ENCODE measurements around the gene TRAPPC11. TPM values are rescaled to one million over a fixed set of nuclear protein-coding genes. Genes with fewer than 3 reads are reported as not detected.

The TRAPPC11 gene
- total RNA-seq, 1 experiment from 2014 or later: 21.5 TPM

DNA sequence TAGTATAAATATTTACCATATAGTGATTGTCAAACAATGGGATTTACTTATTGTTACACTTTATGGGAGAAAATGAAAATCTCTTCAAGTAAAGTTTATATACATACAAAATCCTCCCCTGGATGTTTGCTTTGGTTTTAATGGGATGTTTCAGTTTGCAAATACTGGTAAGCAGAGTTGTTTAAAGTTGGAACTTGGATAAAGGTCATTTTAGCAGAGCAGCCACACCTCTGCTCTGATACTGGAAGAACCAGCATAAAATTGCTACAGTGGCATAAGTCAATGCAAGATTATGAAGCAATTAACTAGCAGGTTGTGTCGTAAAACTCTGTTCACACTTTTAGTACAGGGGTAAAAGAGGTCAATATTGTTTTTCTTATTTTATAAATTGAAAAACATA lies 101.2 kb downstream of the TRAPPC11 start:
- Mint-ChIP-seq H3K27ac (ENCODE audit: unreplicated experiment) (no peak overlapping the region), H3K36me3 (ENCODE audit: insufficient read depth, unreplicated experiment) (no peaks in the 10 kb centered on the region), H3K27me3 (ENCODE audit: unreplicated experiment) (no peaks in the 10 kb centered on the region), H3K4me1 (ENCODE audit: low read depth, unreplicated experiment) (no peaks in the 10 kb centered on the region), H3K9me3 (ENCODE audit: low read depth, unreplicated experiment) (no peaks in the 10 kb centered on the region), H3K4me3 (ENCODE audit: low read depth, unreplicated experiment) (no peak overlapping the region)
- no TSS peak for BruUV-seq (replicated peaks)
- TF ChIP-seq, protein P1, sequence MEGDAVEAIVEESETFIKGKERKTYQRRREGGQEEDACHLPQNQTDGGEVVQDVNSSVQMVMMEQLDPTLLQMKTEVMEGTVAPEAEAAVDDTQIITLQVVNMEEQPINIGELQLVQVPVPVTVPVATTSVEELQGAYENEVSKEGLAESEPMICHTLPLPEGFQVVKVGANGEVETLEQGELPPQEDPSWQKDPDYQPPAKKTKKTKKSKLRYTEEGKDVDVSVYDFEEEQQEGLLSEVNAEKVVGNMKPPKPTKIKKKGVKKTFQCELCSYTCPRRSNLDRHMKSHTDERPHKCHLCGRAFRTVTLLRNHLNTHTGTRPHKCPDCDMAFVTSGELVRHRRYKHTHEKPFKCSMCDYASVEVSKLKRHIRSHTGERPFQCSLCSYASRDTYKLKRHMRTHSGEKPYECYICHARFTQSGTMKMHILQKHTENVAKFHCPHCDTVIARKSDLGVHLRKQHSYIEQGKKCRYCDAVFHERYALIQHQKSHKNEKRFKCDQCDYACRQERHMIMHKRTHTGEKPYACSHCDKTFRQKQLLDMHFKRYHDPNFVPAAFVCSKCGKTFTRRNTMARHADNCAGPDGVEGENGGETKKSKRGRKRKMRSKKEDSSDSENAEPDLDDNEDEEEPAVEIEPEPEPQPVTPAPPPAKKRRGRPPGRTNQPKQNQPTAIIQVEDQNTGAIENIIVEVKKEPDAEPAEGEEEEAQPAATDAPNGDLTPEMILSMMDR (IDR thresholded peaks at IDR 0.05; ENCODE audit: unreplicated experiment): no peak
- DNase-seq: no peak
- intact Hi-C loops (cut with micrococcal nuclease; ENCODE audit: unreplicated experiment): no loop called here
- CTCF ChIA-PET: no interaction called here

Other genes with a start within 250 kb of the TRAPPC11 start
- gene CDKN2AIP, start 214.7 kb upstream of the TRAPPC11 start, total RNA-seq (2022): 17.2 and 17.5 TPM in 2 replicates
- gene ING2, start 154.2 kb upstream of the TRAPPC11 start, total RNA-seq (2022): 12.1 and 16.1 TPM in 2 replicates
- gene RWDD4, start 108 bp upstream of the TRAPPC11 start, total RNA-seq (2022): 13.0 and 15.9 TPM in 2 replicates
- 7.1 and 10.0 TPM in 2 replicates for gene STOX2, start 246.0 kb downstream of the TRAPPC11 start, total RNA-seq (2022)

Measured in Calu3 (cell line).